GM21786 (cell line): ENCODE data around the gene PDCD2L.
"Not testable (repeated sequence)": the region's sequence is repeated elsewhere in the genome, so short reads cannot be mapped to it uniquely, and the experiment has no call there.

Experiments used
- ATAC-seq: cut with Tn5 transposase; IDR thresholded peaks from one replicate; pipeline ENCODE4 v1.9.1; 2021; ENCODE audit not compliant: unreplicated experiment

Gene PDCD2L

GRCh38 chr19:34404109-34404909, at the start of gene PDCD2L:
Gene PDCD2L, plus strand, starts transcription at chr19:34404399. Its CDS starts 32 bp downstream, at chr19:34404431.
- ATAC-seq, result peak; percentile 77

GRCh38 chr19:34355201-34355600, 49.0 kb upstream of the PDCD2L start:
- ATAC-seq, result no peak

GRCh38 chr19:34356875-34357274, 47.3 kb upstream of the PDCD2L start:
- ATAC-seq, result no peak

DNA sequence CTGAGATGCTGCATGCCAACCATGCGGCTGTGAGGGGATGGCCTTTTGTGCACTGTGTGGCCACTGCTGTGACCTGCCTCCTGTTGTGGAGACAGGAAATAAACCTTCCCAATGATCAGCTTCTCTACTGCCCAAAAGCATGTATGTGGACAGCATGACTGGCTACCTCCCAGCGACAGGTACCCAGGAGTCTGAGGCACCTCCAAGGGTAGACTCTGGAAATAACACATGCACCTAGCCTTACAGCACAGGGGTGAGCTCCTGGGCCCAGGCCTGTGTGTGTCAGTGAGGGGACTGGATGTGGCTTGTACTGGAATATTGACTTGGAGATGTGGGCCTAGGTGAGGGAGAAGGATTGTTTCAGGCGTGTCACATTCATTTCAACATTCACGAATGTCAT, 46.8 kb upstream of the PDCD2L start:
- ATAC-seq, result no peak

- ATAC-seq, result peak; percentile 88
These were observed 44.9 kb upstream of the PDCD2L start for GRCh38 chr19:34359140-34359953.

- ATAC-seq, result no peak
These were observed 44.3 kb upstream of the PDCD2L start for GRCh38 chr19:34359954-34360315.

GRCh38 chr19:34360354-34360909, 43.8 kb upstream of the PDCD2L start:
- ATAC-seq, result no peak

- ATAC-seq, result no peak
These were observed 41.5 kb upstream of the PDCD2L start for GRCh38 chr19:34362679-34363069.

GRCh38 chr19:34363094-34363493, 41.1 kb upstream of the PDCD2L start:
- no peak for ATAC-seq

DNA sequence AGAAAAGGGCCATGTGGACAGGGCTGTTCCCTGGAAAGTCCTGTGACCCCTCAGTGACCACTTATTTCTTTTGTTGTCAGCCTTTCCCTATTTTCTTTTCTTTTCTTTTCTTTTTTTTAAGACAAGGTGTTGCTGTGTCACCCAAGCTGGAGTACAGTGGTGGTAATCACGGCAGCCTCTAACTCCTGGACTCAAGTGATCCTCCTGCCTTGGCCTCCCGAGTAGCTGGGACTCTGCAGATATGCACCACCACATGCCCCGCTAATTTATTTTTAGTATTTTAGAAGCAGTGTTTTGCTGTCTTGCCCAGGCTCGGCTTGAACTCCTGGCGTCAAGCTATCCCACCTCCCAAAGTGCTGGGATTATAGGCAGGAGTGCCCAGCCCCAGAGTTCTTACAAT, 40.3 kb upstream of the PDCD2L start:
- no peak for ATAC-seq

GRCh38 chr19:34364462-34364829, 39.8 kb upstream of the PDCD2L start:
- no peak for ATAC-seq

DNA sequence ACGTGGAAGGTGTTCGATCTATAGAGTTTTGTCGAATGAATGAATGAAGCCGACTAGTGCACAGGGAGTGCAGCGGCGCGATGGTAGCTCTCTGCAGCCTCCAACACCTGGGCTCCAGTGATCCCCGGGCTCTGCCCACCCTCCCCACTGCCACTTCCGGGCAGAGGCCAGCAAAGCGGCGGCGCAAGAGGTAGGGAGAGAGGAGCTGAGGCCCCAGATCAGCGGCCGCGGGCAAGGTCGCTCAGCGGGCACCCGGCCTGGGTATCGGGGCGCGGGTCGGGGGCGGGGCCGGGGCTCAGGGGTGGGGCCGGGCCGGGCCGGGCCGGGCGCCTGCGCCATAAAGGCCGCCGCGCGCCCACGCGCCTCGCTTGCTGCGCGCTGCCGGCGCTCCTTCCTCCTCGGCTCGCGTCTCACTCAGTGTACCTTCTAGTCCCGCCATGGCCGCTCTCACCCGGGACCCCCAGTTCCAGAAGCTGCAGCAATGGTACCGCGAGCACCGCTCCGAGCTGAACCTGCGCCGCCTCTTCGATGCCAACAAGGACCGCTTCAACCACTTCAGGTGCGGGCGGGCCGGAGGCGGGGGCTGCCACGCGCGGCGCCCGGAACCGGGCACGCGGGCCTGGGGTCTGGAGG, 39.3 kb upstream of the PDCD2L start, which contains the start of gene GPI:
Gene GPI (plus strand): TSS at position 367 of the 633 bp plus-strand sequence. CDS start 71 bp downstream, at position 438.
- ATAC-seq, result peak; percentile 58

GRCh38 chr19:34365463-34366401, 38.5 kb upstream of the PDCD2L start:
- no peak for ATAC-seq

DNA sequence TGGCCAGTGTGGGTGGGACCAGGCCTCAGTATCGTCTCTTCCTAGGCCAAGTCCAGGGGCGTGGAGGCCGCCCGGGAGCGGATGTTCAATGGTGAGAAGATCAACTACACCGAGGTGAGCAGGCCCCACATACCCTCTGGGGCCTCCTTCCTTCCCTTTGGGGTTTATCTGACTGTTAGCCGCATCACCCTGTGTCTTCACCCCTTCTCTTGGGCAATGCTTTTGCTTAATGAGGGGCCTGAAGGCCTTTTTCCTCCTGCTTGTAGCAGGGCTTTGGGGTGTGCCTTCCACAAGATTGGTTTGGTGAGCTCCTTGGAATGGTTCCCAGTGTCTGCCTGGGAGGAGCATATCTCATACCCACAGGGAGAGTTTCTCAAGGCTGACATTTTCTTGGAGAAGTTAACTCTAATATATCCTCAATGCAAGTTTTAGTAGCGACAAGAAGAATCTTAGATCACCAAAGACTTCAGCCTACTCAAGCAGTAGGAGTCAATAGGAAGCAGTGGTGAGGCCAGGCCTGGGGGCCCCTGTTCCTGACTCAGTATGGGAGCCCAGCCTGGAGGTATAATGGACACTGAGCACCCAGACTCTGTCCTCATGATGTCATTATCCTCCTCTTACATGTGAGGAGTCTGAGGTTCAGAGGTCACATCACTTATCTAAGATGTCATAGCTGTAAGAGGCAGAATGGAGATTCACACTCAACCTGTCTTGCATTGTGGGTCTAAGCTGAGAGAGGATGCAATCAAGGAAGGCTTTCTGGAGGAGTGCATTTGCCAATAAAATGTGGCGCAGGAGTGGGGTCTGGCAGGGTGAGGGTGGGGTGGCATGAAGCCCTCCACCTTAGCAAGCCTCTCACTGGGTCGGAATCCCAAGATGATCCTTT, 37.2 kb upstream of the PDCD2L start:
- no peak for ATAC-seq

DNA sequence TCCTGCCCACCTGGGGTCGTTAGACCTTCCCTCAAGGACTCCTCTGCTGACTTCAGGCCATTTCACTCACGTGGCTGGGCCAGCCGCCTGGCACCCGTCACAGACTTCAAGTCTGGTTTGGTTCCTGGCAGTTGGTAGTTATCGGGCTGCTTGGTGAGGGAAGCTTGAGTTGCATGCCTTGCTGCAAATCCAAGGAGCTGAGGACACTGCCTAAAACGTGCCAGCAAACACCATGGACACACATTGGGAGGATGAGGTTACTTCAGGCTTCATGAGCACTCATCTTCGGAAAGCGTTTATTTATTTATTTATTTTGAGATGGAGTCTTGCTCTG, 36.6 kb upstream of the PDCD2L start:
- no peak for ATAC-seq

- ATAC-seq, result no peak
These were observed 35.9 kb upstream of the PDCD2L start for GRCh38 chr19:34368338-34368737.

DNA sequence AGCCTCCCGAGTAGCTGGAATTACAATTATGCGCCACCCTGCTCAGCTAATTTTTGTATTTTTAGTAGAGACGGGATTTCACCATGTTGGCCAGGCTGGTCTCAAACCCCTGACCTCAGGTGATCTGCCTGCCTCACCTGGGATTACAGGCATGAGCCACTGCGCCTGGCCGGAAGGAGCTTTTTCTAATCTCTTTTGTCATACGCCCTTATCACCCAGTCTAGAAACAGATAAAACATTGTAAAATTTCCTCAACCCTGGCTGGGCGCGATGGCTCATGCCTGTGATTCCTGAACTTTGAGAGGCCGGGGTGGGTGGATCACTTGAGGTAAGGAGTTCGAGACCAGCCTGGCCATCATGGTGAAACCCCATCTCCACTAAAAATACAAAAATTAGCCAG, 35.0 kb upstream of the PDCD2L start:
- not testable (repeated sequence) for ATAC-seq

- no peak for ATAC-seq
These were observed 34.1 kb upstream of the PDCD2L start for GRCh38 chr19:34370117-34370516.

DNA sequence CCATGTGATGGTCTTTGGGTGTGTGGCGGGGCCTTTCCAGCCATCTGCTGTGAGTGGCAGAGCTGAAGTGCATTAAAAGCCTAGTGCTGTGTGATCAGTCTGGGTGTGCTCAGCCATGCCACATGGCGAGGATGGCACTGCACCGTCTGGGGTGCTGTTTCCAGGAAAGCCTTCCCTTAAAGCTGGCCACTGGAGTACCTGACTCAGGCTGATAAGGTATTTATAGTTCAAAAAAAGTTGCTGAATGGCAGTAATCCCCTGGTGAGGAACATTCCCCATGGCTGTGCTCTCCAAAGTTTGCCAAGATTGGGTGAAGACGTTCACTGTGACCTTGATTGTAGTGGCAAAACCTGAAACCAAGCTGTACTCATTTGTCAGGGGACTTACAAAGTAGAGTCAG, 33.2 kb upstream of the PDCD2L start:
- ATAC-seq, result no peak
